Measurements from ENCODE around the gene RNF220. TPM values are rescaled to one million over a fixed set of nuclear protein-coding genes. Genes with fewer than 3 reads are reported as not detected.

Gene RNF220
- total RNA-seq, 1 experiment from 2014 or later = 92.4 TPM

- intact Hi-C loops (cut with micrococcal nuclease; ENCODE audit: unreplicated experiment) = no loop called here
- CTCF ChIA-PET = no interaction called here
- no peaks in the 10 kb centered on the region for H3K36me3 Mint-ChIP-seq (ENCODE audit: insufficient read depth, unreplicated experiment)
- no peaks in the 10 kb centered on the region for H3K9me3 ChIP-seq
- no peak overlapping the region for H3K4me3 ChIP-seq (ENCODE audit: low read depth, low read length)
- POLR2A ChIA-PET = no interaction called here
- no peaks in the 10 kb centered on the region for H3K36me3 ChIP-seq (ENCODE audit: control insufficient read depth, insufficient read depth, low read length)
- no peaks in the 10 kb centered on the region for H3K4me1 ChIP-seq
- no TSS peak for BruUV-seq (replicated peaks)
- H3K4me1 Mint-ChIP-seq (ENCODE audit: low read depth, unreplicated experiment) = no peaks in the 10 kb centered on the region
- no peaks in the 10 kb centered on the region for H3K9me3 Mint-ChIP-seq (ENCODE audit: unreplicated experiment)
- H3K27me3 ChIP-seq (replicated peaks; ENCODE audit: control insufficient read depth, insufficient read depth, low read length) = no peaks in the 10 kb centered on the region
- no peak overlapping the region for H3K27ac Mint-ChIP-seq (ENCODE audit: unreplicated experiment)
- no peak for DNase-seq
- no peak overlapping the region for H3K4me3 Mint-ChIP-seq (ENCODE audit: unreplicated experiment)
- H3K27me3 Mint-ChIP-seq (ENCODE audit: insufficient read depth, unreplicated experiment) = peaks cover 12% of the 10 kb centered on the region
- no peak for TF ChIP-seq CTCF (IDR thresholded peaks at IDR 0.05; ENCODE audit: insufficient read depth in 1 of 2, low read depth in 1 of 2, low read length in 1 of 2, severe bottlenecking in 1 of 2, unreplicated experiment in 1 of 2)
Observed at GRCh38 chr1:44481701-44482100, 76.6 kb downstream of the RNF220 start.

- POLR2A ChIA-PET = no interaction called here
- no peak for DNase-seq
- H3K9me3 Mint-ChIP-seq (ENCODE audit: unreplicated experiment) = no peaks in the 10 kb centered on the region
- Histone ChIP-seq H3K4me3 (ENCODE audit: low read depth, low read length) (no peak overlapping the region), H3K36me3 (ENCODE audit: control insufficient read depth, insufficient read depth, low read length) (no peaks in the 10 kb centered on the region), H3K27me3 (replicated peaks; ENCODE audit: control insufficient read depth, insufficient read depth, low read length) (no peaks in the 10 kb centered on the region), H3K9me3 (no peaks in the 10 kb centered on the region), H3K4me1 (no peaks in the 10 kb centered on the region)
- BruUV-seq (replicated peaks) = no TSS peak
- H3K4me3 Mint-ChIP-seq (ENCODE audit: unreplicated experiment) = no peak overlapping the region
- H3K36me3 Mint-ChIP-seq (ENCODE audit: insufficient read depth, unreplicated experiment) = no peaks in the 10 kb centered on the region
- no peak overlapping the region for H3K27ac Mint-ChIP-seq (ENCODE audit: unreplicated experiment)
- intact Hi-C loops (cut with micrococcal nuclease; ENCODE audit: unreplicated experiment) = no loop called here
- no peak for TF ChIP-seq CTCF (IDR thresholded peaks at IDR 0.05; ENCODE audit: insufficient read depth in 1 of 2, low read depth in 1 of 2, low read length in 1 of 2, severe bottlenecking in 1 of 2, unreplicated experiment in 1 of 2)
- peaks cover 12% of the 10 kb centered on the region for H3K27me3 Mint-ChIP-seq (ENCODE audit: insufficient read depth, unreplicated experiment)
- CTCF ChIA-PET = no interaction called here
- H3K4me1 Mint-ChIP-seq (ENCODE audit: low read depth, unreplicated experiment) = no peaks in the 10 kb centered on the region
Observed at GRCh38 chr1:44483089-44483874, 78.2 kb downstream of the RNF220 start.

- CTCF ChIA-PET = no interaction called here
- intact Hi-C loops (cut with micrococcal nuclease; ENCODE audit: unreplicated experiment) = no loop called here
- Mint-ChIP-seq H3K27me3 (ENCODE audit: insufficient read depth, unreplicated experiment) (peaks cover 12% of the 10 kb centered on the region), H3K36me3 (ENCODE audit: insufficient read depth, unreplicated experiment) (no peaks in the 10 kb centered on the region), H3K4me3 (ENCODE audit: unreplicated experiment) (no peak overlapping the region), H3K4me1 (ENCODE audit: low read depth, unreplicated experiment) (no peaks in the 10 kb centered on the region), H3K9me3 (ENCODE audit: unreplicated experiment) (no peaks in the 10 kb centered on the region), H3K27ac (ENCODE audit: unreplicated experiment) (no peak overlapping the region)
- POLR2A ChIA-PET = no interaction called here
- DNase-seq = no peak
- no peaks in the 10 kb centered on the region for H3K27me3 ChIP-seq (replicated peaks; ENCODE audit: control insufficient read depth, insufficient read depth, low read length)
- no peaks in the 10 kb centered on the region for H3K9me3 ChIP-seq
- no peaks in the 10 kb centered on the region for H3K4me1 ChIP-seq
- no peaks in the 10 kb centered on the region for H3K36me3 ChIP-seq (ENCODE audit: control insufficient read depth, insufficient read depth, low read length)
- TF ChIP-seq CTCF (IDR thresholded peaks at IDR 0.05; ENCODE audit: insufficient read depth in 1 of 2, low read depth in 1 of 2, low read length in 1 of 2, severe bottlenecking in 1 of 2, unreplicated experiment in 1 of 2) = no peak
- BruUV-seq (replicated peaks) = no TSS peak
- no peak overlapping the region for H3K4me3 ChIP-seq (ENCODE audit: low read depth, low read length)
Observed at GRCh38 chr1:44484155-44484688, 79.2 kb downstream of the RNF220 start.

Measured in Caco-2 (cell line).